Neutrophil (primary cell): ENCODE results near the gene FMNL3.

ENCODE experiments used
- H3K27ac ChIP-seq: fragments of 200-600 bp; sonication (generic); 2 replicates; pipeline ENCODE4 v1.5.1; 2016; ENCODE audit warnings: mild to moderate bottlenecking, moderate library complexity
- H3K27me3 ChIP-seq: fragments of 200-600 bp; sonication (generic); 2 replicates; pipeline ENCODE4 v1.6.0; 2016; ENCODE audit warnings: mild to moderate bottlenecking
- H3K36me3 ChIP-seq: fragments of 200-600 bp; sonication (generic); 2 replicates; pipeline ENCODE4 v1.5.1; 2017
- H3K4me1 ChIP-seq, 2 experiments: fragments of 200-600 bp in 1 of 2; sonication (generic) in 1 of 2; 1 replicate in 1 of 2; 2 replicates in 1 of 2; pipeline versions ENCODE4 v1.5.1 to v1.6.1; 2013 to 2016; ENCODE audit warnings: low read depth in 1 of 2, low read length in 1 of 2, mild to moderate bottlenecking in 1 of 2, moderate library complexity in 1 of 2; ENCODE audit not compliant: control insufficient read depth in 1 of 2, insufficient read depth in 1 of 2
- H3K4me3 ChIP-seq, 2 experiments: fragments of 200-600 bp in 1 of 2; sonication (generic) in 1 of 2; 1 replicate in 1 of 2; 2 replicates in 1 of 2; pipeline ENCODE4 v1.5.1; 2013 to 2016; ENCODE audit warnings: low read depth in 1 of 2, low read length in 1 of 2, mild to moderate bottlenecking in 1 of 2, moderate library complexity in 1 of 2
- H3K9me3 ChIP-seq: fragments of 200-600 bp; sonication (generic); 2 replicates; pipeline ENCODE4 v1.5.1; 2016
- CTCF ChIP-seq: fragments of 200-600 bp; sonication (generic); IDR thresholded peaks from 2 replicates; pipeline ENCODE4 v1.5.1; 2016; ENCODE audit warnings: antibody characterized with exemption

Gene FMNL3

GRCh38 chr12:49649892-49650291, 57.3 kb downstream of the FMNL3 start:
- Histone ChIP-seq H3K27ac (no peak overlapping the region), H3K4me3 (no peak overlapping the region), H3K36me3 (peaks cover 77% of the 10 kb centered on the region), H3K4me1 (peaks cover 0 to 2% of the 10 kb centered on the region in 2 experiments), H3K27me3 (no peaks in the 10 kb centered on the region), H3K9me3 (no peaks in the 10 kb centered on the region)
- no peak for TF ChIP-seq CTCF

GRCh38 chr12:49649445-49649844, 57.8 kb downstream of the FMNL3 start:
- Histone ChIP-seq H3K36me3 (peaks cover 72% of the 10 kb centered on the region), H3K9me3 (no peaks in the 10 kb centered on the region), H3K4me1 (peaks cover 4 to 6% of the 10 kb centered on the region in 2 experiments), H3K27ac (no peak overlapping the region), H3K4me3 (no peak overlapping the region), H3K27me3 (no peaks in the 10 kb centered on the region)
- TF ChIP-seq CTCF, result no peak

- Histone ChIP-seq H3K27me3 (no peaks in the 10 kb centered on the region), H3K27ac (no peak overlapping the region), H3K4me3 (no peak overlapping the region), H3K9me3 (no peaks in the 10 kb centered on the region), H3K4me1 (peaks cover 4 to 6% of the 10 kb centered on the region in 2 experiments), H3K36me3 (peaks cover 64% of the 10 kb centered on the region)
- TF ChIP-seq CTCF, result no peak
Observed at GRCh38 chr12:49648712-49649003, 58.5 kb downstream of the FMNL3 start.

GRCh38 chr12:49647827-49648711, 59.1 kb downstream of the FMNL3 start:
- no peaks in the 10 kb centered on the region for H3K27me3 ChIP-seq
- no peak overlapping the region for H3K27ac ChIP-seq
- TF ChIP-seq CTCF, result no peak
- no peaks in the 10 kb centered on the region for H3K9me3 ChIP-seq
- peaks cover 4 to 6% of the 10 kb centered on the region in 2 experiments for H3K4me1 ChIP-seq
- peaks cover 59% of the 10 kb centered on the region for H3K36me3 ChIP-seq
- H3K4me3 ChIP-seq, result no peak overlapping the region

GRCh38 chr12:49646871-49647654, 60.1 kb downstream of the FMNL3 start:
- Histone ChIP-seq H3K9me3 (no peaks in the 10 kb centered on the region), H3K27ac (no peak overlapping the region), H3K4me3 (no peak overlapping the region), H3K27me3 (no peaks in the 10 kb centered on the region), H3K36me3 (peaks cover 55% of the 10 kb centered on the region), H3K4me1 (peaks cover 4 to 6% of the 10 kb centered on the region in 2 experiments)
- TF ChIP-seq CTCF, result no peak
